K562 (cell line): ENCODE measurements around the gene GNAL. TPM values are rescaled to one million over a fixed set of nuclear protein-coding genes. Genes with fewer than 3 reads are reported as not detected.

Experiments
- ATAC-seq: fragments of 200-7000 bp; cut with Tn5 transposase; 3 replicates; pipeline ENCODE4 v1.9.1; 2020; ENCODE audit warnings: moderate library complexity
- BruUV-seq: library from RNA; stranded (reverse); fragments of 400-500 nt; replicated peaks from 2 replicates; lab custom pipeline; 2021; lab: Mats Ljungman, UMichigan
- CTCF ChIA-PET: fragments of 300-600 bp; formaldehyde crosslinking; extraction: SDS; loops from one replicate; lab custom pipeline; 2021; ENCODE audit warnings: low intra/inter-chr PET ratio; lab: Yijun Ruan, JAX
- POLR2A ChIA-PET: fragments of 300-600, 350-650 bp; sonication (Branson Sonifier 250); formaldehyde crosslinking; extraction: SDS; loops from one replicate; lab custom pipeline; 2021; ENCODE audit warnings: antibody characterized with exemption, inconsistent platforms; lab: Yijun Ruan, JAX
- DNase-seq, 4 experiments: peaks; one replicate each; pipeline versions ENCODE4 v3.0.0 to v3.0.0-alpha.2; 2011 to 2018; ENCODE audit warnings: low spot score in 3 of 4, mixed read lengths in 3 of 4; ENCODE audit errors: extremely low read depth in 1 of 4
- FAIRE-seq: peaks from 2 replicates; lab custom pipeline; 2011; peaks lifted over from hg19 to GRCh38; lab: Jason Lieb, UNC
- H2AFZ ChIP-seq: 2 replicates; pipeline ENCODE4 v1.6.0; 2011; ENCODE audit warnings: low read depth, low read length, control low read depth, inconsistent platforms
- H3K27ac ChIP-seq: fragments of 200-600 bp; 3 replicates; pipeline ENCODE4 v1.8.0; 2011; ENCODE audit warnings: low read depth, mild to moderate bottlenecking, control low read depth, inconsistent platforms, low read length, moderate library complexity, mixed read lengths; ENCODE audit errors: extremely low read depth
- H3K27me3 ChIP-seq, 2 experiments: fragments of 300-600 bp in 1 of 2; 2 replicates in 1 of 2; 3 replicates in 1 of 2; pipeline versions ENCODE4 v1.6.0 to v1.8.0; 2011; ENCODE audit warnings: inconsistent platforms in 2 of 2, low read length in 2 of 2, mild to moderate bottlenecking in 1 of 2, mixed read lengths in 1 of 2, moderate library complexity in 1 of 2; ENCODE audit not compliant: control insufficient read depth in 2 of 2, insufficient read depth in 2 of 2
- H3K36me3 ChIP-seq: fragments of 300-600 bp; 3 replicates; pipeline ENCODE4 v1.8.0; 2011; ENCODE audit warnings: mild to moderate bottlenecking, low read length, inconsistent platforms; ENCODE audit not compliant: control insufficient read depth, insufficient read depth
- H3K4me1 ChIP-seq, 2 experiments: fragments of 200-600 bp in 1 of 2; replicated peaks in 1 of 2; 2 replicates in 1 of 2; 3 replicates in 1 of 2; pipeline versions ENCODE4 v1.5.1 to v1.8.0; 2011; ENCODE audit warnings: inconsistent platforms in 2 of 2, low read length in 2 of 2, mild to moderate bottlenecking in 1 of 2, mixed read lengths in 1 of 2, moderate library complexity in 1 of 2; ENCODE audit not compliant: control insufficient read depth in 2 of 2, insufficient read depth in 2 of 2
- H3K4me2 ChIP-seq: 2 replicates; pipeline ENCODE4 v1.6.1; 2011; ENCODE audit warnings: low read length, control low read depth, inconsistent platforms, mixed read lengths; ENCODE audit not compliant: insufficient read depth
- H3K4me3 ChIP-seq: fragments of 200-600 bp; sonication (generic), shearing (Covaris generic); 2 replicates; pipeline ENCODE4 v1.5.1; 2016; ENCODE audit warnings: control low read depth, inconsistent platforms
- H3K79me2 ChIP-seq: fragments of 200-600 bp; 3 replicates; pipeline ENCODE4 v1.8.0; 2011; ENCODE audit warnings: low read length, inconsistent platforms; ENCODE audit not compliant: control insufficient read depth, insufficient read depth
- H3K9ac ChIP-seq, 2 experiments: 2 replicates each; pipeline versions ENCODE4 v1.6.0 to v1.6.1; 2011; ENCODE audit warnings: low read depth in 2 of 2, low read length in 2 of 2, control low read depth in 1 of 2, inconsistent platforms in 1 of 2, mild to moderate bottlenecking in 1 of 2, mixed read lengths in 1 of 2; ENCODE audit not compliant: insufficient read depth in 1 of 2
- H3K9me1 ChIP-seq: one replicate; pipeline ENCODE4 v1.6.0; 2011; ENCODE audit warnings: inconsistent platforms, mild to moderate bottlenecking, low read length, moderate library complexity; ENCODE audit not compliant: control insufficient read depth, insufficient read depth
- H3K9me3 ChIP-seq: replicated peaks from 2 replicates; pipeline ENCODE4 v1.5.1; 2011; ENCODE audit warnings: low read depth, low read length, inconsistent platforms; ENCODE audit not compliant: control insufficient read depth, insufficient read depth
- H4K20me1 ChIP-seq: replicated peaks from 2 replicates; pipeline ENCODE4 v1.6.1; 2011; ENCODE audit warnings: low read length, inconsistent platforms, mixed read lengths; ENCODE audit not compliant: control insufficient read depth, insufficient read depth
- COPS2 ChIP-seq: fragments of 450-650 bp; conservative IDR thresholded peaks from 2 replicates; pipeline ENCODE4 v1.6.1; 2016; ENCODE audit warnings: mild to moderate bottlenecking, moderate library complexity
- ELF1 ChIP-seq: fragments of 200-800 bp; sonication (Bioruptor generic); IDR thresholded peaks from 2 replicates; pipeline ENCODE4 v1.6.1; 2016; ENCODE audit warnings: missing genetic modification characterization, missing compliant biosample characterization
- ETV5 ChIP-seq: sonication (generic); formaldehyde crosslinking; IDR thresholded peaks from 2 replicates; pipeline ENCODE4 v1.4.0; 2020; ENCODE audit warnings: low read depth, mild to moderate bottlenecking, missing genetic modification reagents
- OTX1 ChIP-seq: fragments of 450-650 bp; formaldehyde crosslinking; IDR thresholded peaks from 2 replicates; pipeline ENCODE4 v1.4.0; 2022; ENCODE audit warnings: mild to moderate bottlenecking
- POLR3G ChIP-seq: IDR thresholded peaks from 2 replicates; pipeline ENCODE4 v1.6.1; 2011; ENCODE audit not compliant: insufficient read length, insufficient replicate concordance; ENCODE audit errors: extremely low read depth
- PPARD ChIP-seq: fragments of 250-450 bp; sonication (Bioruptor Pico); IDR thresholded peaks from 2 replicates; pipeline ENCODE4 v1.8.0; 2022; ENCODE audit warnings: inconsistent platforms, mild to moderate bottlenecking, moderate library complexity
- SLC30A9 ChIP-seq: fragments of 250-450 bp; sonication (Bioruptor Pico); IDR thresholded peaks from 2 replicates; pipeline ENCODE4 v1.8.0; 2022; ENCODE audit warnings: mild to moderate bottlenecking, moderate library complexity
- SP1 ChIP-seq: sonication (generic); formaldehyde crosslinking; IDR thresholded peaks from 2 replicates; pipeline ENCODE4 v1.8.1; 2022; ENCODE audit warnings: mild to moderate bottlenecking, missing genetic modification reagents
- ZNF146 ChIP-seq: IDR thresholded peaks from one replicate; pipeline ENCODE4 v1.6.1; 2018; ENCODE audit warnings: missing compliant biosample characterization; ENCODE audit not compliant: unreplicated experiment
- ZNF586 ChIP-seq: fragments of 450-650 bp; formaldehyde crosslinking; conservative IDR thresholded peaks from 2 replicates; pipeline ENCODE4 v1.4.0; 2020; ENCODE audit warnings: mild to moderate bottlenecking, moderate library complexity
- ZZZ3 ChIP-seq: fragments of 450-650 bp; IDR thresholded peaks from 2 replicates; pipeline ENCODE4 v1.6.1; 2016; ENCODE audit warnings: antibody characterized with exemption, mild to moderate bottlenecking, moderate library complexity
- WGBS: fragments of 100-300 bp; shearing (Covaris generic); methylation state at CpG from one replicate; pipeline ENCODE4 v1.1.6; 2016; ENCODE audit warnings: low coverage, mixed read lengths; ENCODE audit not compliant: insufficient coverage; ENCODE audit errors: missing lambda C conversion rate; 5-methylcytosine and 5-hydroxymethylcytosine counted together
- in situ Hi-C: fragments of 300-500 bp; cut with MboI; formaldehyde crosslinking; loops from 4 replicates; pipeline ENCODE4 v1.15.0; 2018; ENCODE audit warnings: inconsistent platforms, mixed read lengths
- intact Hi-C: fragments of 100-400 bp; cut with micrococcal nuclease; formaldehyde crosslinking; loops from 2 replicates; pipeline ENCODE4 v1.14.2; 2022
- polyA plus RNA-seq, 8 experiments: library from polyadenylated mRNA; depleted of rRNA in 4 of 8; stranded (reverse) in 5 of 8; unstranded in 3 of 8; fragments of >200 nt; fragmentation: Nextera tagmentation in 2 of 8; fragmentation: Illumina TruSeq in 1 of 8; extraction: Ambion mirVana in 2 of 8; extraction: Trizol in 1 of 8; gene quantifications; 2 replicates each; pipeline versions ENCODE4 v1.2.1 to v1.2.3, GENCODE V29; 2011 to 2014; ENCODE audit warnings: inconsistent platforms in 1 of 8, missing spikeins in 1 of 8
- total RNA-seq, 7 experiments: library from RNA; depleted of rRNA in 6 of 7; stranded (reverse); fragments of >200 nt in 6 of 7; fragmentation: Illumina TruSeq in 2 of 7; extraction: Trizol in 2 of 7; gene quantifications; 2 replicates each; pipeline versions ENCODE4 v1.2.1 to v1.2.3, GENCODE V29; 2011 to 2021; ENCODE audit warnings: low replicate concordance in 1 of 7
- TF ChIP-seq, protein P1 (sequence below): fragments of 200-800 bp; sonication (Bioruptor generic); IDR thresholded peaks from 2 replicates; pipeline ENCODE4 v1.6.1; 2017; ENCODE audit warnings: missing genetic modification characterization, missing compliant biosample characterization
- TF ChIP-seq, protein P2 (sequence below): fragments of 250-450 bp; sonication (Bioruptor Pico); IDR thresholded peaks from 2 replicates; pipeline ENCODE4 v1.6.1; 2021; ENCODE audit warnings: mild to moderate bottlenecking

GNAL gene
- total and polyA plus RNA-seq, 9 of the 15 experiments (the other 6 are each of a cell fraction or from before 2014, with no cell fraction given), result under 0.01 to 0.10 (median 0.01) TPM; not detected in 5

DNA sequence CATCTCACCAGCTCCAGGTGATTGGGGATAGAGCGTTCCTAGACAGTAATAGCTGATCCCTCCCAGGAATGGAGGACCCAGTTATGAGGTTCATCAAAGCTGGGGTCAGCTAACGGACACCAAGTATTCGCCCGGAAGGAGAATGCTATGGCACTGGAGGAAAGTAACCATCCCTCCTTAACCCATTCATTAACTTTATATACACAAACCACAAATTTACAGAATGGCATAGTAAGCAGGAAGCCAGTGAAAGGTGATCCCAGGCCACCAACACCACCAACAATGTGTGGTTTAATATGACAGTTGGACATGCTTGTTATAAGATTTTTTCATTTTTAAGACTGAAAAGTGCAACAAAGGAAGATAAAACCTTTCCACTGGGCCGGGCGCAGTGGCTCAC, 106.9 kb downstream of the GNAL start:
- no peak overlapping the region for H2AFZ ChIP-seq
- no peaks in the 10 kb centered on the region for H3K9me1 ChIP-seq
- WGBS, result 72% methylated on average over 6 of the region's 6 CpGs
- DNase-seq (no peak), ATAC-seq (no peak), FAIRE-seq (no peak)
- no peak overlapping the region for H3K4me3 ChIP-seq
- no peak overlapping the region for H3K9ac ChIP-seq
- no peaks in the 10 kb centered on the region; a peak in 1 of 5 replicates for H3K4me1 ChIP-seq
- intact Hi-C loops, result no loop called here
- no peaks in the 10 kb centered on the region for H3K79me2 ChIP-seq
- in situ Hi-C loops, result no loop called here
- no TSS peak for BruUV-seq
- no peak for TF ChIP-seq ETV5 (CRISPR knock-in tag)
- TF ChIP-seq SLC30A9 (CRISPR knock-in tag), result no peak
- TF ChIP-seq PPARD (CRISPR knock-in tag), result no peak
- TF ChIP-seq OTX1 (CRISPR knock-in tag), result no peak
- no peak for TF ChIP-seq ZZZ3
- no peak for TF ChIP-seq ZNF146 (CRISPR knock-in tag)
- TF ChIP-seq SP1 (CRISPR knock-in tag), result no peak
- TF ChIP-seq POLR3G, result no peak
- TF ChIP-seq, protein P1, sequence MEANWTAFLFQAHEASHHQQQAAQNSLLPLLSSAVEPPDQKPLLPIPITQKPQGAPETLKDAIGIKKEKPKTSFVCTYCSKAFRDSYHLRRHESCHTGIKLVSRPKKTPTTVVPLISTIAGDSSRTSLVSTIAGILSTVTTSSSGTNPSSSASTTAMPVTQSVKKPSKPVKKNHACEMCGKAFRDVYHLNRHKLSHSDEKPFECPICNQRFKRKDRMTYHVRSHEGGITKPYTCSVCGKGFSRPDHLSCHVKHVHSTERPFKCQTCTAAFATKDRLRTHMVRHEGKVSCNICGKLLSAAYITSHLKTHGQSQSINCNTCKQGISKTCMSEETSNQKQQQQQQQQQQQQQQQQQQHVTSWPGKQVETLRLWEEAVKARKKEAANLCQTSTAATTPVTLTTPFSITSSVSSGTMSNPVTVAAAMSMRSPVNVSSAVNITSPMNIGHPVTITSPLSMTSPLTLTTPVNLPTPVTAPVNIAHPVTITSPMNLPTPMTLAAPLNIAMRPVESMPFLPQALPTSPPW (CRISPR knock-in tag), result no peak
- TF ChIP-seq COPS2, result no peak
- TF ChIP-seq, protein P2, sequence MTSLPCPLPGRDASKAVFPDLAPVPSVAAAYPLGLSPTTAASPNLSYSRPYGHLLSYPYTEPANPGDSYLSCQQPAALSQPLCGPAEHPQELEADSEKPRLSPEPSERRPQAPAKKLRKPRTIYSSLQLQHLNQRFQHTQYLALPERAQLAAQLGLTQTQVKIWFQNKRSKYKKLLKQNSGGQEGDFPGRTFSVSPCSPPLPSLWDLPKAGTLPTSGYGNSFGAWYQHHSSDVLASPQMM (CRISPR knock-in tag), result no peak
- no peak for TF ChIP-seq ELF1 (tag)
- TF ChIP-seq ZNF586, result no peak
- no peak overlapping the region for H3K4me2 ChIP-seq
- no peaks in the 10 kb centered on the region for H3K9me3 ChIP-seq
- H3K36me3 ChIP-seq, result no peaks in the 10 kb centered on the region
- H4K20me1 ChIP-seq, result no peaks in the 10 kb centered on the region
- H3K27me3 ChIP-seq, result peaks cover 4 to 11% of the 10 kb centered on the region in 2 experiments; a peak in 3 of 5 replicates
- no peak overlapping the region for H3K27ac ChIP-seq
- ChIA-PET CTCF (no interaction called here), POLR2A (no interaction called here)
